ENCODE measurements around the gene DPP8. TPM values are rescaled to one million over a fixed set of nuclear protein-coding genes. Genes with fewer than 3 reads are reported as not detected.

The DPP8 gene
- total and polyA plus RNA-seq, 4 donors = 5.5 to 22.7 (median 17.5) TPM

DNA sequence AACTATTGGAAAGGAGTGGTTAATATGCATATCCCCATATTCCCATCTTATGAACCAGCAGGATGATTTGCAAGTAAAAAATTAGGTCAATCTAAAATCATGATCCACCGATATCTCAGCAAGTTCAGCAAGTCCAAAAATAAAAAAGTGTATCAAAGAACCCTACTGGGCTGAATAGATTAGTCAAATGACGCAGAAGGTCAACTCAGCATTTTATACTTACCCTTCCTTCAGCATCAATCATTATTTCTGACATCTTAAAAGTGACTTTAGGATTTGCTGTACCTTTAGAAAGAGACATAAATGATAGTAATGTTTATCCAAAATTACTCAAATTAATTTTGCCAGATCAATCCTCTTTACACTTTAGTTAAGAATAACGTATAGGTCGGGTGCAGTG, 32.6 kb downstream of the DPP8 start (continued):
- TF ChIP-seq JUND (IDR thresholded peaks at IDR 0.05) = no peak
- no peak for TF ChIP-seq YY1 (IDR thresholded peaks at IDR 0.05)

DNA sequence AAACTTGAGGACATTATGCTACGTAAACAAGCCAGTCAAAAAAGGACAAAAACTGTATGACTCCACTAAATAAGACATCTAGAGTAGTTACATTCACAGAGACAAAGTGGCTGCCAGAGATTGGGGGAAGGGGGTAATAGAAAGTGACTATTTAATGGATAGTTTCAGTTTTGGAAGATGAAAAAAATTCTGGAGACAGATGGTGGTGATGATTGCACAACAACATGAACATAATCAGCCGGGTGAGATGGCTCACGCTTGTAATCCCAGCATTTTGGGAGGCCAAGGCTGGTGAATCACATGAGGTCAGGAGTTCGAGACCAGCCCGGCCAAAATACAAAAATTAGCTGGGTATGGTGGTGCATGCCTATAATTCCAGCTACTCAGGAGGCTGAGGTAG, 40.6 kb downstream of the DPP8 start:
- Histone ChIP-seq H3K27me3 (ENCODE audit: control insufficient read depth in 4 of 4, insufficient read depth in 4 of 4, low read length in 3 of 4) (no peaks in the 10 kb centered on the region), H3K27ac (ENCODE audit: low read depth in 1 of 2, low read length in 2 of 2) (no peak overlapping the region), H3K4me1 (ENCODE audit: control insufficient read depth in 4 of 4, insufficient read depth in 4 of 4, low read length in 3 of 4) (no peaks in the 10 kb centered on the region), H3K9me3 (ENCODE audit: control insufficient read depth in 4 of 4, low read length in 3 of 4) (no peaks in the 10 kb centered on the region), H3K9ac (ENCODE audit: low read depth in 1 of 2, low read length in 2 of 2) (no peak overlapping the region), H3K36me3 (ENCODE audit: control insufficient read depth in 4 of 4, insufficient read depth in 3 of 4, low read depth in 1 of 4, low read length in 3 of 4) (peaks cover 18 to 46% (median 34%) of the 10 kb centered on the region in 4 donors), H3K4me3 (ENCODE audit: low read depth in 1 of 3, low read length in 3 of 3) (no peak overlapping the region)
- WGBS = 92% methylated on average over 5 of the region's 5 CpGs
- no peak for DNase-seq (ENCODE audit: low spot score)
- TF ChIP-seq NR2F2 (IDR thresholded peaks at IDR 0.05) (no peak), HNF4A (conservative IDR thresholded peaks at IDR 0.05) (no peak), RAD21 (IDR thresholded peaks at IDR 0.05) (no peak), HNF4G (IDR thresholded peaks at IDR 0.05) (no peak), FOXA2 (IDR thresholded peaks at IDR 0.05) (no peak), RXRA (IDR thresholded peaks at IDR 0.05) (no peak), TAF1 (conservative IDR thresholded peaks at IDR 0.05) (no peak), YY1 (IDR thresholded peaks at IDR 0.05) (no peak)
- TF ChIP-seq, protein P1, sequence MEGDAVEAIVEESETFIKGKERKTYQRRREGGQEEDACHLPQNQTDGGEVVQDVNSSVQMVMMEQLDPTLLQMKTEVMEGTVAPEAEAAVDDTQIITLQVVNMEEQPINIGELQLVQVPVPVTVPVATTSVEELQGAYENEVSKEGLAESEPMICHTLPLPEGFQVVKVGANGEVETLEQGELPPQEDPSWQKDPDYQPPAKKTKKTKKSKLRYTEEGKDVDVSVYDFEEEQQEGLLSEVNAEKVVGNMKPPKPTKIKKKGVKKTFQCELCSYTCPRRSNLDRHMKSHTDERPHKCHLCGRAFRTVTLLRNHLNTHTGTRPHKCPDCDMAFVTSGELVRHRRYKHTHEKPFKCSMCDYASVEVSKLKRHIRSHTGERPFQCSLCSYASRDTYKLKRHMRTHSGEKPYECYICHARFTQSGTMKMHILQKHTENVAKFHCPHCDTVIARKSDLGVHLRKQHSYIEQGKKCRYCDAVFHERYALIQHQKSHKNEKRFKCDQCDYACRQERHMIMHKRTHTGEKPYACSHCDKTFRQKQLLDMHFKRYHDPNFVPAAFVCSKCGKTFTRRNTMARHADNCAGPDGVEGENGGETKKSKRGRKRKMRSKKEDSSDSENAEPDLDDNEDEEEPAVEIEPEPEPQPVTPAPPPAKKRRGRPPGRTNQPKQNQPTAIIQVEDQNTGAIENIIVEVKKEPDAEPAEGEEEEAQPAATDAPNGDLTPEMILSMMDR (IDR thresholded peaks at IDR 0.05; ENCODE audit: low read depth, low read length, missing input control) = no peak
- TF ChIP-seq, protein P2, sequence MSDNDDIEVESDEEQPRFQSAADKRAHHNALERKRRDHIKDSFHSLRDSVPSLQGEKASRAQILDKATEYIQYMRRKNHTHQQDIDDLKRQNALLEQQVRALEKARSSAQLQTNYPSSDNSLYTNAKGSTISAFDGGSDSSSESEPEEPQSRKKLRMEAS (IDR thresholded peaks at IDR 0.05) = no peak
- TF ChIP-seq, protein P3, sequence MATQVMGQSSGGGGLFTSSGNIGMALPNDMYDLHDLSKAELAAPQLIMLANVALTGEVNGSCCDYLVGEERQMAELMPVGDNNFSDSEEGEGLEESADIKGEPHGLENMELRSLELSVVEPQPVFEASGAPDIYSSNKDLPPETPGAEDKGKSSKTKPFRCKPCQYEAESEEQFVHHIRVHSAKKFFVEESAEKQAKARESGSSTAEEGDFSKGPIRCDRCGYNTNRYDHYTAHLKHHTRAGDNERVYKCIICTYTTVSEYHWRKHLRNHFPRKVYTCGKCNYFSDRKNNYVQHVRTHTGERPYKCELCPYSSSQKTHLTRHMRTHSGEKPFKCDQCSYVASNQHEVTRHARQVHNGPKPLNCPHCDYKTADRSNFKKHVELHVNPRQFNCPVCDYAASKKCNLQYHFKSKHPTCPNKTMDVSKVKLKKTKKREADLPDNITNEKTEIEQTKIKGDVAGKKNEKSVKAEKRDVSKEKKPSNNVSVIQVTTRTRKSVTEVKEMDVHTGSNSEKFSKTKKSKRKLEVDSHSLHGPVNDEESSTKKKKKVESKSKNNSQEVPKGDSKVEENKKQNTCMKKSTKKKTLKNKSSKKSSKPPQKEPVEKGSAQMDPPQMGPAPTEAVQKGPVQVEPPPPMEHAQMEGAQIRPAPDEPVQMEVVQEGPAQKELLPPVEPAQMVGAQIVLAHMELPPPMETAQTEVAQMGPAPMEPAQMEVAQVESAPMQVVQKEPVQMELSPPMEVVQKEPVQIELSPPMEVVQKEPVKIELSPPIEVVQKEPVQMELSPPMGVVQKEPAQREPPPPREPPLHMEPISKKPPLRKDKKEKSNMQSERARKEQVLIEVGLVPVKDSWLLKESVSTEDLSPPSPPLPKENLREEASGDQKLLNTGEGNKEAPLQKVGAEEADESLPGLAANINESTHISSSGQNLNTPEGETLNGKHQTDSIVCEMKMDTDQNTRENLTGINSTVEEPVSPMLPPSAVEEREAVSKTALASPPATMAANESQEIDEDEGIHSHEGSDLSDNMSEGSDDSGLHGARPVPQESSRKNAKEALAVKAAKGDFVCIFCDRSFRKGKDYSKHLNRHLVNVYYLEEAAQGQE (IDR thresholded peaks at IDR 0.05) = no peak

DNA sequence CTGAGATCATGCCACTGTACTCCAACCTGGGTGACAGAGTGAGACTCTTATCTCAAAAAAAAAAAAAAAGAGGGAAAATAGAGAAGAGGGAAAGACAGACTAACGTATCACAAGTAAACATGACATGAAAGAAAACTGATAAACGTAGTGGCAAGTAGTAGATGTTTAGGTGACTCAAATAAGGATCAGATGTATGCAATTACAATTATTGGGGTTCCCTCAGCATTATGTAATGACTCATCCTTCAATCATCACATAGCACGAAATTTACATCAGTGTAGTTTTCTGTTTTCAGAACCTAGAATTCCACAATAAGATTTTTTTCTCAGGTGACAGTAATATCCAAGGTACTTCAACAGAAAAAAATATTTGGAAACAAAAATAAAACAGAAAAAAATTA, 46.6 kb downstream of the DPP8 start:
- 91% methylated on average over 3 of the region's 3 CpGs for WGBS
- peaks cover 14 to 47% (median 36%) of the 10 kb centered on the region in 4 donors for H3K36me3 ChIP-seq (ENCODE audit: control insufficient read depth in 4 of 4, insufficient read depth in 3 of 4, low read depth in 1 of 4, low read length in 3 of 4)
- no peak for DNase-seq (ENCODE audit: low spot score)
- no peaks in the 10 kb centered on the region for H3K9me3 ChIP-seq (ENCODE audit: control insufficient read depth in 4 of 4, low read length in 3 of 4)
- H3K9ac ChIP-seq (ENCODE audit: low read depth in 1 of 2, low read length in 2 of 2) = no peak overlapping the region
- no peaks in the 10 kb centered on the region for H3K4me1 ChIP-seq (ENCODE audit: control insufficient read depth in 4 of 4, insufficient read depth in 4 of 4, low read length in 3 of 4)
- no peak overlapping the region for H3K4me3 ChIP-seq (ENCODE audit: low read depth in 1 of 3, low read length in 3 of 3)
- TF ChIP-seq FOXA1 (IDR thresholded peaks at IDR 0.05) (no peak), FOXA2 (IDR thresholded peaks at IDR 0.05) (no peak), GABPA (IDR thresholded peaks at IDR 0.05 in 1 of 2, conservative IDR thresholded peaks at IDR 0.05 in 1 of 2) (no peak), JUND (IDR thresholded peaks at IDR 0.05) (no peak), NR2F2 (IDR thresholded peaks at IDR 0.05) (no peak), HNF4G (IDR thresholded peaks at IDR 0.05) (no peak), HNF4A (conservative IDR thresholded peaks at IDR 0.05) (no peak), EGR1 (IDR thresholded peaks at IDR 0.05; ENCODE audit: low read depth in 2 of 2) (no peak), YY1 (IDR thresholded peaks at IDR 0.05) (no peak), TAF1 (conservative IDR thresholded peaks at IDR 0.05) (no peak), RXRA (IDR thresholded peaks at IDR 0.05) (no peak), RAD21 (IDR thresholded peaks at IDR 0.05) (no peak)
- TF ChIP-seq, protein P2 (IDR thresholded peaks at IDR 0.05) = no peak
- TF ChIP-seq, protein P1 (IDR thresholded peaks at IDR 0.05; ENCODE audit: low read depth, low read length, missing input control) = no peak
- TF ChIP-seq, protein P4, sequence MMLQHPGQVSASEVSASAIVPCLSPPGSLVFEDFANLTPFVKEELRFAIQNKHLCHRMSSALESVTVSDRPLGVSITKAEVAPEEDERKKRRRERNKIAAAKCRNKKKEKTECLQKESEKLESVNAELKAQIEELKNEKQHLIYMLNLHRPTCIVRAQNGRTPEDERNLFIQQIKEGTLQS (IDR thresholded peaks at IDR 0.05) = no peak
- TF ChIP-seq, protein P5, sequence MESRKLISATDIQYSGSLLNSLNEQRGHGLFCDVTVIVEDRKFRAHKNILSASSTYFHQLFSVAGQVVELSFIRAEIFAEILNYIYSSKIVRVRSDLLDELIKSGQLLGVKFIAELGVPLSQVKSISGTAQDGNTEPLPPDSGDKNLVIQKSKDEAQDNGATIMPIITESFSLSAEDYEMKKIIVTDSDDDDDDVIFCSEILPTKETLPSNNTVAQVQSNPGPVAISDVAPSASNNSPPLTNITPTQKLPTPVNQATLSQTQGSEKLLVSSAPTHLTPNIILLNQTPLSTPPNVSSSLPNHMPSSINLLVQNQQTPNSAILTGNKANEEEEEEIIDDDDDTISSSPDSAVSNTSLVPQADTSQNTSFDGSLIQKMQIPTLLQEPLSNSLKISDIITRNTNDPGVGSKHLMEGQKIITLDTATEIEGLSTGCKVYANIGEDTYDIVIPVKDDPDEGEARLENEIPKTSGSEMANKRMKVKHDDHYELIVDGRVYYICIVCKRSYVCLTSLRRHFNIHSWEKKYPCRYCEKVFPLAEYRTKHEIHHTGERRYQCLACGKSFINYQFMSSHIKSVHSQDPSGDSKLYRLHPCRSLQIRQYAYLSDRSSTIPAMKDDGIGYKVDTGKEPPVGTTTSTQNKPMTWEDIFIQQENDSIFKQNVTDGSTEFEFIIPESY (IDR thresholded peaks at IDR 0.05) = no peak
- no peaks in the 10 kb centered on the region for H3K27me3 ChIP-seq (ENCODE audit: control insufficient read depth in 4 of 4, insufficient read depth in 4 of 4, low read length in 3 of 4)
- no peak overlapping the region for H3K27ac ChIP-seq (ENCODE audit: low read depth in 1 of 2, low read length in 2 of 2)

All from liver (tissue), 9 donors.